ENCODE measurements around the gene SHFL.

Gene SHFL

GRCh38 chr19:10114651-10115391, 28.7 kb downstream of the SHFL start:
- in situ Hi-C loops (cut with MboI; ENCODE audit: low sequenced_read_pairs, unreplicated experiment) = no loop called here
- DNase-seq (ENCODE audit: low spot score) = no peak
- TF ChIP-seq CTCF (IDR thresholded peaks at IDR 0.05; ENCODE audit: borderline replicate concordance, control extremely low read depth, extremely low read depth, insufficient read depth, missing control alignments) = no peak

- TF ChIP-seq CTCF (IDR thresholded peaks at IDR 0.05; ENCODE audit: borderline replicate concordance, control extremely low read depth, extremely low read depth, insufficient read depth, missing control alignments) = no peak
- no peak for DNase-seq (ENCODE audit: low spot score)
- in situ Hi-C loops (cut with MboI; ENCODE audit: low sequenced_read_pairs, unreplicated experiment) = no loop called here
Measured at GRCh38 chr19:10115392-10116084, 29.4 kb downstream of the SHFL start.

- in situ Hi-C loops (cut with MboI; ENCODE audit: low sequenced_read_pairs, unreplicated experiment) = no loop called here
- no peak for DNase-seq (ENCODE audit: low spot score)
- no peak for TF ChIP-seq CTCF (IDR thresholded peaks at IDR 0.05; ENCODE audit: borderline replicate concordance, control extremely low read depth, extremely low read depth, insufficient read depth, missing control alignments)
Measured at GRCh38 chr19:10116085-10116865, 30.2 kb downstream of the SHFL start.

GRCh38 chr19:10116866-10117616, 30.9 kb downstream of the SHFL start:
- in situ Hi-C loops (cut with MboI; ENCODE audit: low sequenced_read_pairs, unreplicated experiment) = no loop called here
- no peak for TF ChIP-seq CTCF (IDR thresholded peaks at IDR 0.05; ENCODE audit: borderline replicate concordance, control extremely low read depth, extremely low read depth, insufficient read depth, missing control alignments)
- no peak for DNase-seq (ENCODE audit: low spot score)

- in situ Hi-C loops (cut with MboI; ENCODE audit: low sequenced_read_pairs, unreplicated experiment) = no loop called here
- TF ChIP-seq CTCF (IDR thresholded peaks at IDR 0.05; ENCODE audit: borderline replicate concordance, control extremely low read depth, extremely low read depth, insufficient read depth, missing control alignments) = no peak
- no peak for DNase-seq (ENCODE audit: low spot score)
Measured at GRCh38 chr19:10118960-10119359, 32.8 kb downstream of the SHFL start.

Data from GM13976 (cell line).